Vagina (tissue), 2 donors: ENCODE measurements around the gene FHIT. TPM values are rescaled to one million over a fixed set of nuclear protein-coding genes. Genes with fewer than 3 reads are reported as not detected.
"Not testable (repeated sequence)": the region's sequence is repeated elsewhere in the genome, so short reads cannot be mapped to it uniquely, and the experiment has no call there.

Experiments
- DNase-seq, 2 donors: peaks; one replicate each; pipeline ENCODE4 v3.0.0-alpha.2; 2017; ENCODE audit errors: extremely low spot score in 2 of 2
- H3K27ac ChIP-seq: fragments of 200-600 bp; sonication (generic); one replicate; pipeline ENCODE4 v1.5.1; 2019
- H3K27me3 ChIP-seq: fragments of 200-600 bp; sonication (generic); one replicate; pipeline ENCODE4 v1.5.1; 2019
- H3K36me3 ChIP-seq, 2 donors: fragments of 200-600 bp; sonication (generic); one replicate each; pipeline ENCODE4 v1.5.1; 2017 to 2019
- H3K4me1 ChIP-seq: fragments of 200-600 bp; sonication (generic); one replicate; pipeline ENCODE4 v1.5.1; 2019
- H3K4me3 ChIP-seq, 2 donors: fragments of 200-600 bp; sonication (generic); 1 replicate in 1 of 2; 2 replicates in 1 of 2; pipeline ENCODE4 v1.5.1; 2016 to 2019
- H3K9me3 ChIP-seq: fragments of 200-600 bp; sonication (generic); one replicate; pipeline ENCODE4 v1.5.1; 2019
- POLR2A ChIP-seq, 2 donors: fragments of 450-650 bp; IDR thresholded peaks; one replicate each; pipeline ENCODE4 v1.6.1; 2017; ENCODE audit warnings: antibody characterized with exemption in 2 of 2, mild to moderate bottlenecking in 2 of 2, moderate library complexity in 2 of 2
- POLR2AphosphoS5 ChIP-seq, 2 donors: sonication (generic); formaldehyde crosslinking; IDR thresholded peaks; one replicate each; pipeline ENCODE4 v1.9.0; 2017; ENCODE audit warnings: antibody characterized with exemption in 2 of 2, mild to moderate bottlenecking in 2 of 2, low read depth in 1 of 2; ENCODE audit not compliant: insufficient read depth in 1 of 2
- intact Hi-C: fragments of 100-400 bp; cut with DNase I; formaldehyde crosslinking; loops from one replicate; pipeline ENCODE4 v1.15.1; 2023
- total RNA-seq: library from RNA; depleted of rRNA; stranded (reverse); fragments of >200 nt; gene quantifications from one replicate; pipeline ENCODE4 v1.2.3, GENCODE V29; 2016
- TF ChIP-seq, protein P1 (sequence below), 3 experiments: fragments of 450-650 bp in 2 of 3; fragments of 200-600 bp in 1 of 3; sonication (generic) in 1 of 3; IDR thresholded peaks; one replicate each; pipeline ENCODE4 v1.5.1; 2017 to 2019; ENCODE audit warnings: antibody characterized with exemption in 3 of 3, mild to moderate bottlenecking in 2 of 3, moderate library complexity in 2 of 3

FHIT gene
- total RNA-seq, 1 donor from 2014 or later: 7.9 TPM

DNA sequence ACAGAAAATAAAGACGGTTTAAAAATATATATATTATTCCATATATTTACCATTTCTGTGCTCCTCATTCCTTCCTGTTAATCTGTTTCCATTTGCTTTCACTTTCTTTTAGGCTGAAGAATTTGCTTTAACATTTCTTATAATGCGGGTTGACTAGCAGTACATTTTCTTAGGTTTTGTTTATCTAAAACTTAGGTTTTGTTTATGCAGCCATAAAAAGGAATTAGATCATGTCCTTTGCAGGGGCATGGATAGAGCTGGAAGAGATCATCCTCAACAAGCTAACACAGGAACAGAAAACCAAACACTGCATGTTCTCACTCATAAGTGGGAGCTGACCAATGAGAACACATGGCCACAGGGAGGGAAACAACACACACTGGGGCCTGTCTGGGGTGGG is 578.1 kb downstream of the FHIT start:
- no peak for TF ChIP-seq POLR2A (IDR thresholded peaks at IDR 0.05)
- TF ChIP-seq POLR2AphosphoS5 (IDR thresholded peaks at IDR 0.05; ENCODE audit: insufficient read depth in 1 of 2, low read depth in 1 of 2): no peak
- TF ChIP-seq, protein P1, sequence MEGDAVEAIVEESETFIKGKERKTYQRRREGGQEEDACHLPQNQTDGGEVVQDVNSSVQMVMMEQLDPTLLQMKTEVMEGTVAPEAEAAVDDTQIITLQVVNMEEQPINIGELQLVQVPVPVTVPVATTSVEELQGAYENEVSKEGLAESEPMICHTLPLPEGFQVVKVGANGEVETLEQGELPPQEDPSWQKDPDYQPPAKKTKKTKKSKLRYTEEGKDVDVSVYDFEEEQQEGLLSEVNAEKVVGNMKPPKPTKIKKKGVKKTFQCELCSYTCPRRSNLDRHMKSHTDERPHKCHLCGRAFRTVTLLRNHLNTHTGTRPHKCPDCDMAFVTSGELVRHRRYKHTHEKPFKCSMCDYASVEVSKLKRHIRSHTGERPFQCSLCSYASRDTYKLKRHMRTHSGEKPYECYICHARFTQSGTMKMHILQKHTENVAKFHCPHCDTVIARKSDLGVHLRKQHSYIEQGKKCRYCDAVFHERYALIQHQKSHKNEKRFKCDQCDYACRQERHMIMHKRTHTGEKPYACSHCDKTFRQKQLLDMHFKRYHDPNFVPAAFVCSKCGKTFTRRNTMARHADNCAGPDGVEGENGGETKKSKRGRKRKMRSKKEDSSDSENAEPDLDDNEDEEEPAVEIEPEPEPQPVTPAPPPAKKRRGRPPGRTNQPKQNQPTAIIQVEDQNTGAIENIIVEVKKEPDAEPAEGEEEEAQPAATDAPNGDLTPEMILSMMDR (IDR thresholded peaks at IDR 0.05): no peak
- no peaks in the 10 kb centered on the region for H3K27me3 ChIP-seq
- H3K4me1 ChIP-seq: no peaks in the 10 kb centered on the region
- no peak overlapping the region for H3K4me3 ChIP-seq
- H3K9me3 ChIP-seq: no peaks in the 10 kb centered on the region
- intact Hi-C loops: no loop called here
- H3K27ac ChIP-seq: no peak overlapping the region
- no peak for DNase-seq
- no peaks in the 10 kb centered on the region for H3K36me3 ChIP-seq

DNA sequence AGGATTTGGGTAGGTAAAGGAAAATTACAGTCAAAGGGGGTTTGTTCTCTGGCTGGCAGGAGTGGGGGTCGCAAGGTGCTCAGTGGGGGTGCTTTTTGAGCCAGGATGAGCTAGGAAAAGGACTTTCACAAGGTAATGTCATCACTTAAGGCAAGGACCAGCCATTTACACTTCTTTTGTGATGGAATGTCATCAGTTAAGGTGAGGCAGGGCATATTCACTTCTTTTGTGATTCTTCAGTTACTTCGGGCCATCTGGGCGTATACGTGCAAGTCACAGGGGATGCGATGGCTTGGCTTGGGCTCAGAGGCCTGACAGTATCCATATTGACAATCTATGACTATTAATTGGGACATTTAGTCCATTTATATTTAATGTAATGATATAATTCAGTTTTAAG is 578.9 kb downstream of the FHIT start:
- H3K27ac ChIP-seq, DNase-seq, H3K9me3 ChIP-seq, intact Hi-C loops, H3K4me1 ChIP-seq, H3K27me3 ChIP-seq, H3K36me3 ChIP-seq, H3K4me3 ChIP-seq: not testable (repeated sequence)

DNA sequence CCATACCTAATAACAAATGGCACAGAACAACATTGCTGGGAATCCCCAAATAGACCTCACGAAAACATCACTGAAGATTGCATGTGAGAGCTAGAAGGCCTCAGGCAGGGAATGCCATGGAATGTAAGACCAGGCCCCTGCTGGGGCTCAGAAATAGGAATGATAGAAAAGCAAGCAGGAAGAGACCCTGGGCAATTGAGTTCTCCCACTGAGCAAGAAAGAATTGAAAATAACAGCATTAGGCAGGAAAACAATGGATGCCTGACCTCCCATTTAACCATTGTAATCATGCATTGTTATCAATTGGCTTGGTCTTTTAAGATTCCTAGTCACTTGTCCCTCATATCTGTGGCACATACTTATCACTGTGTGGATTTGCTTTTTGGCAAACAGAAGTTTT is 581.6 kb downstream of the FHIT start:
- Histone ChIP-seq H3K9me3 (no peaks in the 10 kb centered on the region), H3K4me3 (no peak overlapping the region), H3K27ac (no peak overlapping the region), H3K27me3 (no peaks in the 10 kb centered on the region), H3K36me3 (no peaks in the 10 kb centered on the region), H3K4me1 (no peaks in the 10 kb centered on the region)
- intact Hi-C loops: no loop called here
- TF ChIP-seq, protein P1 (IDR thresholded peaks at IDR 0.05): no peak
- TF ChIP-seq POLR2A (IDR thresholded peaks at IDR 0.05) (no peak), POLR2AphosphoS5 (IDR thresholded peaks at IDR 0.05; ENCODE audit: insufficient read depth in 1 of 2, low read depth in 1 of 2) (no peak)
- no peak for DNase-seq

DNA sequence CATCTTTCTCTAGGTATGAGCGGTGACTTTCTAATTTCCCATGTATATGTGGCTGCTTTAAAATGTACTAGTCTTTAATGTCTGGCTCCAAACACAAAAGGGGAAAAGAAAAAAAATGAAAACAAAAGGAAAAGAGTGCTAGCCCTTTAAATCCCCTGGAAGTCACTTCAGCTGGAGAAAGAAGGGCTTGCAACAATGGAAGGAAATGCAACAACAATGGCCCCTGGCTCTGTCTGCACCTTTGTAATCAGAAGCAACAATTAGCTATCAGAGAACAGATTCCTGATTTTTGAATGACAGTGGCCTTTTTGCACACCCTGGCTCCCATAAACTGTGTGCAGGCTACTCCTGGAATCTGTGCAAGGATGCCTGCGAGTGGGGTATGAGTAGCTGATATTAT is 591.2 kb downstream of the FHIT start:
- Histone ChIP-seq H3K9me3 (no peaks in the 10 kb centered on the region), H3K27me3 (no peaks in the 10 kb centered on the region), H3K27ac (no peak overlapping the region), H3K4me1 (no peaks in the 10 kb centered on the region), H3K4me3 (no peak overlapping the region), H3K36me3 (no peaks in the 10 kb centered on the region)
- no peak for DNase-seq
- intact Hi-C loops: no loop called here
- TF ChIP-seq POLR2AphosphoS5 (IDR thresholded peaks at IDR 0.05; ENCODE audit: insufficient read depth in 1 of 2, low read depth in 1 of 2) (no peak), POLR2A (IDR thresholded peaks at IDR 0.05) (no peak)
- TF ChIP-seq, protein P1 (IDR thresholded peaks at IDR 0.05): no peak

DNA sequence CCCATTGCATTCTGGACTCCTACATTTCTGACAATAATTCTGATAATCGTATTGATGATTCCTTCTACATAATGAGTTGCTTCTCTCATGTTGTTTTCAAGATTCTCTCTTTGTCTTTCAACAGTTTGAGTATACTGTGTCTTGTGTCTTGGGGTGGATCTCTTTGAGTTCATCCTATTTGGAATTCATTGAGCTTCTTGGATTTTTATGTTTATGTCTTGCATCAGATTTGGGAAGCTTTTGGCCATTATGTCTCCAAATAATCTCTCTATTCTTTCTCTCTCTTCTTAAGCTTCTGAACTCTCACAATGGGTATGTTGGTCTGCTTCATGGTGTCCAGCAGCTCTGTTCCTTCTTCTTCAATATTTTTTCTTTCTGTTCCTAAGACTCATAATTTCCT is 592.2 kb downstream of the FHIT start:
- no peak overlapping the region for H3K4me3 ChIP-seq
- intact Hi-C loops: no loop called here
- TF ChIP-seq, protein P1 (IDR thresholded peaks at IDR 0.05): no peak
- TF ChIP-seq POLR2A (IDR thresholded peaks at IDR 0.05) (no peak), POLR2AphosphoS5 (IDR thresholded peaks at IDR 0.05; ENCODE audit: insufficient read depth in 1 of 2, low read depth in 1 of 2) (no peak)
- H3K9me3 ChIP-seq: no peaks in the 10 kb centered on the region
- no peak for DNase-seq
- H3K27ac ChIP-seq: no peak overlapping the region
- no peaks in the 10 kb centered on the region for H3K27me3 ChIP-seq
- H3K36me3 ChIP-seq: no peaks in the 10 kb centered on the region
- H3K4me1 ChIP-seq: no peaks in the 10 kb centered on the region

DNA sequence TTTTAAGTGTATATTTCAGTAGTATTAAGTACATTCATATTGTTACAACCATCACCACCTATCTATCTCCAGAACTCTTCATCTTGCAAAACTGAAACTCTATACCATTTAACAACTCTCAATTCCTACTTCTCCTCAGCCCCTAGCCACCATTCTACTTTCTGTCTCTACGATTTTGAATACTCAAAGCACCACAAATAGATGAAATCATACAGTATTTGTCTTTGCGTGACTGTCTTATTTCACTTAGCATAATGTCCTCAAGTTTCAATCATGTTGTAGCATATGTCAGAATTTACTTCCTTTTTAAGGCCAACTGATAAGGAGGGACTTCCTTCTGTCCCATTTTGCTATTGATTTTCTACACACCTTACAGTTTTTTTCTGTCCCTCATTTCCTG is 593.3 kb downstream of the FHIT start:
- intact Hi-C loops: no loop called here
- no peak for TF ChIP-seq POLR2A (IDR thresholded peaks at IDR 0.05)
- TF ChIP-seq, protein P1 (IDR thresholded peaks at IDR 0.05): no peak
- no peak for TF ChIP-seq POLR2AphosphoS5 (IDR thresholded peaks at IDR 0.05; ENCODE audit: insufficient read depth in 1 of 2, low read depth in 1 of 2)
- Histone ChIP-seq H3K4me1 (no peaks in the 10 kb centered on the region), H3K4me3 (no peak overlapping the region), H3K36me3 (no peaks in the 10 kb centered on the region), H3K27ac (no peak overlapping the region), H3K9me3 (no peaks in the 10 kb centered on the region), H3K27me3 (no peaks in the 10 kb centered on the region)
- DNase-seq: no peak
